ENCODE results near the gene TSHZ2.

Gene TSHZ2

DNA sequence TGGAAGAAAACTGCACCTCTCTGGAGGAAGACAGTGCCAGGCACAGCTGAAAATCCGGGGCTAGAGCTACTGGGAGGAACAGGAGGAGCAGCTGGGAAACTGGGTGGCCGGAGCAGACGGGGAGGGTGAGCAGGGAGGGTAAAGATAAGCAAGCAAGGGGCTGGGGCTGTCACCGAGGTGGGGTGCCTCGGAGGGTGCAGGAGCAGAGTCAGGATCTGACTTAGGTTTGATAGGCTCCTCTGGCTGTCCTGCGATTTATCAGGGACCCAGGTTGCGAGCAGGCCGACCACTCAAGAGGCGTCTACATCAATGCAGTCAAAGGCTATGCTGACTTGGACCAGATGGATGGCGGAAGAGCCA lies 12.3 kb downstream of the TSHZ2 start:
- no peak for DNase-seq (ENCODE audit: extremely low read depth, low read depth)
- H3K4me3 ChIP-seq (replicated peaks; ENCODE audit: low read depth, low read length): no peak overlapping the region
- TF ChIP-seq, protein P1, sequence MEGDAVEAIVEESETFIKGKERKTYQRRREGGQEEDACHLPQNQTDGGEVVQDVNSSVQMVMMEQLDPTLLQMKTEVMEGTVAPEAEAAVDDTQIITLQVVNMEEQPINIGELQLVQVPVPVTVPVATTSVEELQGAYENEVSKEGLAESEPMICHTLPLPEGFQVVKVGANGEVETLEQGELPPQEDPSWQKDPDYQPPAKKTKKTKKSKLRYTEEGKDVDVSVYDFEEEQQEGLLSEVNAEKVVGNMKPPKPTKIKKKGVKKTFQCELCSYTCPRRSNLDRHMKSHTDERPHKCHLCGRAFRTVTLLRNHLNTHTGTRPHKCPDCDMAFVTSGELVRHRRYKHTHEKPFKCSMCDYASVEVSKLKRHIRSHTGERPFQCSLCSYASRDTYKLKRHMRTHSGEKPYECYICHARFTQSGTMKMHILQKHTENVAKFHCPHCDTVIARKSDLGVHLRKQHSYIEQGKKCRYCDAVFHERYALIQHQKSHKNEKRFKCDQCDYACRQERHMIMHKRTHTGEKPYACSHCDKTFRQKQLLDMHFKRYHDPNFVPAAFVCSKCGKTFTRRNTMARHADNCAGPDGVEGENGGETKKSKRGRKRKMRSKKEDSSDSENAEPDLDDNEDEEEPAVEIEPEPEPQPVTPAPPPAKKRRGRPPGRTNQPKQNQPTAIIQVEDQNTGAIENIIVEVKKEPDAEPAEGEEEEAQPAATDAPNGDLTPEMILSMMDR (IDR thresholded peaks at IDR 0.05; ENCODE audit: low read depth, low read length, missing control alignments): no peak

DNA sequence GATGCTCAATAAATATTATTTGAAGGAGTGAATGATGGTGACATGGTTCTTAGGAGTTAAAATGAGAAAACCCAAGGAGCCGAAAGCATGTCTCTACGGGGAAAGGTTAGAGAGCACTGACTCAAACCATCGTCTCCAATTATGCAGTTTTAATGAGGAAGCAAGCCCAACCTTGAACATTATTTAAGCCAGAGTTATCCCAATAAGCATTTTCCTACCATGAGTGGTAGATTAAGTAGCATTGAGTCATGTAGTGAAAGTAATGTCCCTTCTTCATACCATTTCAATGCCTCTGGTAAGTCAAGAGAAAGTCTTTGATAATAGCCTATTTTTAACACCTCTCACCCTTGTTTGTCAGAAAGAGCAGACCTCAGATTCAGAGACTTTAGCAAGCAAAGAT lies 13.5 kb downstream of the TSHZ2 start:
- TF ChIP-seq, protein P1 (IDR thresholded peaks at IDR 0.05; ENCODE audit: low read depth, low read length, missing control alignments): no peak
- no peak for DNase-seq (ENCODE audit: extremely low read depth, low read depth)

DNA sequence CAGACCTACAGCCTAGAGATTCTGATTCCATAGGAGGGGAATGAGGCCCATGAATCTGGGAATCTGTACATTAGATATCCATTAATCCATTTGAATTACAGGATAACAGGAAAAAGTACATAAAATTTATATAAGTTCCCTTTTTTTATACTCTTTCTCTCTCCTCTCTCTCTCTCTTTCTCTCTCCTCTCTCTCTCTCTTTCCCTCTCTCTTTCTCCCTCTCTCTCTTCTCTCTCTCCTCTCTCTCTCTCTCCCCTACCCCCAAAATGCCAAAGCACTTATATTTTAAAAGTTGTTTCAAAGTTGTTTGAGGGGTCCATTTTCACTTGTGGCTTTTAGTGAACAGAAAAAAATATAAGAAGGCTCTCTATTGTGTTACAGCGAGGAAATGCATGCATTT lies 15.1 kb downstream of the TSHZ2 start:
- H3K4me3 ChIP-seq (replicated peaks; ENCODE audit: low read depth, low read length): no peak overlapping the region
- TF ChIP-seq, protein P1 (IDR thresholded peaks at IDR 0.05; ENCODE audit: low read depth, low read length, missing control alignments): no peak
- DNase-seq (ENCODE audit: extremely low read depth, low read depth): no peak

More for the DNA sequence above, 13.5 kb downstream of the TSHZ2 start:
- H3K4me3 ChIP-seq (replicated peaks; ENCODE audit: low read depth, low read length): no peak overlapping the region

DNA sequence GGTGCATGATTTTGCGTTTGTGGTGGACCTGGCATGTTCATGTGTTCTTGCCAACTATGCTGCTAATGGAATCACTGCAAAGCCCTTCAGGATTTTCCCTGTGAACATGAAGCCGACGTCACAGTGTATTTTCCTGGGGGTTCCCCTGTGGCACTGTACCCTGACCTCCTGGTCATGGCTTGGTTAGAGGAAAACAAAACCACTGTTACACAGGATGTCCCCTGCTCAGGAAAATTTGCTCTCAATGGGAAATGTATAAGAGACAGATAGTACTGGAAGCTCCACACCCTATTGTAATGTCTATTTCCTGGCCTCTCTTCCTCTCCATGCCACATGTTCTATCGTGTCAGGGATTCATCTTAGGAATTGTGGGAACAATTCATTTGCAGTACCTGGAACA lies 19.7 kb downstream of the TSHZ2 start:
- H3K4me3 ChIP-seq (replicated peaks; ENCODE audit: low read depth, low read length): no peak overlapping the region
- DNase-seq (ENCODE audit: extremely low read depth, low read depth): no peak
- TF ChIP-seq, protein P1 (IDR thresholded peaks at IDR 0.05; ENCODE audit: low read depth, low read length, missing control alignments): no peak

DNA sequence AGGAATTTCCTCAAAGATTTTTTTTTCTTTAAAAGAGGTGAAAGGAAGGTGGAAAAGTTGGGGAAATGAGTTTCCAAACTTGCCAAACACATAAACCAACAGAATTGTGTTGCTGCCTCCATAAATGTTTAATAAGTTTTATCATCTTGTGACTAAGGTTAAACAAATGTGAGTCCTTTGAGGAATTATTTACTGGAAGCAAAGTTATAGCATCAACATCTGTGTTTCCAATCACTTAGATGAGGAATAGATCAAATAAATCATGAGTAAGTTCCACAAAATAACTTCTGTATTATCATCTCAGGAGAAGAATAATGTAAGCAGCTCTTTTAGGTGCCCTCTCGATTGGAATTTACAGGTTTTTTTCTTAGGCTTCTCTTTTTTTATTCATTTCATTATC lies 20.5 kb downstream of the TSHZ2 start:
- TF ChIP-seq, protein P1 (IDR thresholded peaks at IDR 0.05; ENCODE audit: low read depth, low read length, missing control alignments): no peak
- no peak overlapping the region for H3K4me3 ChIP-seq (replicated peaks; ENCODE audit: low read depth, low read length)
- DNase-seq (ENCODE audit: extremely low read depth, low read depth): no peak

DNA sequence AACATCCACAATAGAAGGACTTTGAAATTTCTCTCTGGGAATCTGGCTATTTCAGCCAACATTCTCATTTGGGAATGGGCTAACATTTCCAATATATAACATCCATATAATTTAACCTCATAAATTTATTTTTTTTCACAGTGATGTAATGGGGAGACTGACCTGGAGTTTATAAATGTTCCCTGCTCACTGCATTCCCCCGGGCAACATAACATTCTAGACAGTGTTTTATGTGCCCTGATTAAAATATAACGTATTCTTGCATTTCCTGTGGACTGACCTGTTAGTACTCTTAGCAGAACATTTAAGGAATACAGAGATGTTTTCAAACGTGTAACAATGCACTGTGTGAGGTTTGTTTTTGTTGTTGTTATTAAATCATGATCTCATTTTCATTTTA lies 20.9 kb downstream of the TSHZ2 start:
- DNase-seq (ENCODE audit: extremely low read depth, low read depth): no peak

More for the DNA sequence above, 20.9 kb downstream of the TSHZ2 start:
- no peak overlapping the region for H3K4me3 ChIP-seq (replicated peaks; ENCODE audit: low read depth, low read length)
- TF ChIP-seq, protein P1 (IDR thresholded peaks at IDR 0.05; ENCODE audit: low read depth, low read length, missing control alignments): no peak
